HG03103 (cell line): Measurements from ENCODE around the gene PAFAH2.

ENCODE experiments used
- ATAC-seq: cut with Tn5 transposase; IDR thresholded peaks from one replicate; pipeline ENCODE4 v1.9.1; 2021; ENCODE audit warnings: low read depth; ENCODE audit not compliant: unreplicated experiment

PAFAH2 gene

GRCh38 chr1:25997828-25998761 lies at the start of gene PAFAH2:
TSS of gene PAFAH2 (minus strand) at chr1:25998063. CDS start at chr1:25990816, 7,247 bp downstream.
- ATAC-seq = peak; percentile 97

- no peak for ATAC-seq
Observed at GRCh38 chr1:26047278-26047874, 49.5 kb upstream of the PAFAH2 start.

- no peak for ATAC-seq
Observed at GRCh38 chr1:26046246-26047095, 48.6 kb upstream of the PAFAH2 start.

GRCh38 chr1:26045722-26046245 lies 47.9 kb upstream of the PAFAH2 start, which contains the start of gene SLC30A2:
TSS of gene SLC30A2 (minus strand) at chr1:26046118. CDS start at chr1:26045896, 222 bp downstream.
- no peak for ATAC-seq

- no peak for ATAC-seq
Observed at GRCh38 chr1:26044971-26045721, 47.3 kb upstream of the PAFAH2 start.

GRCh38 chr1:26044414-26044813 lies 46.6 kb upstream of the PAFAH2 start:
- no peak for ATAC-seq

GRCh38 chr1:26043765-26044164 lies 45.9 kb upstream of the PAFAH2 start:
- ATAC-seq = no peak

- no peak for ATAC-seq
Observed at GRCh38 chr1:26041978-26042377, 44.1 kb upstream of the PAFAH2 start.

- ATAC-seq = no peak
Observed at GRCh38 chr1:26041401-26041800, 43.5 kb upstream of the PAFAH2 start.

- no peak for ATAC-seq
Observed at GRCh38 chr1:26038904-26039303, 41.0 kb upstream of the PAFAH2 start.

GRCh38 chr1:26038477-26038876 lies 40.6 kb upstream of the PAFAH2 start:
- ATAC-seq = no peak

GRCh38 chr1:26037904-26038303 lies 40.0 kb upstream of the PAFAH2 start:
- no peak for ATAC-seq

GRCh38 chr1:26036756-26037281 lies 39.0 kb upstream of the PAFAH2 start:
- no peak for ATAC-seq

- ATAC-seq = peak; percentile 52
Observed at GRCh38 chr1:26035959-26036755, 38.3 kb upstream of the PAFAH2 start.

- ATAC-seq = peak; percentile 66
Observed at GRCh38 chr1:26035203-26035958, 37.5 kb upstream of the PAFAH2 start.

- no peak for ATAC-seq
Observed at GRCh38 chr1:26034504-26035202, 36.8 kb upstream of the PAFAH2 start.

- no peak for ATAC-seq
Observed at GRCh38 chr1:26032656-26033357, 34.9 kb upstream of the PAFAH2 start.
